H1 (cell line): ENCODE measurements around the gene PLCB3. TPM values are rescaled to one million over a fixed set of nuclear protein-coding genes. Genes with fewer than 3 reads are reported as not detected.

Experiments used
- CTCF ChIA-PET: fragments of 300-600 bp; sonication (Branson Sonifier 250); formaldehyde crosslinking; loops from one replicate; lab custom pipeline; 2021; ENCODE audit not compliant: partially characterized antibody; lab: Charles Lee
- POLR2A ChIA-PET: fragments of 300-600 bp; sonication (Branson Sonifier 250); formaldehyde crosslinking; loops from one replicate; lab custom pipeline; 2021; ENCODE audit warnings: inconsistent platforms; ENCODE audit not compliant: partially characterized antibody; lab: Charles Lee
- DNase-seq, 2 experiments: peaks; one replicate each; pipeline versions ENCODE4 v3.0.0 to v3.0.0-alpha.2; 2010 to 2022; ENCODE audit warnings: low spot score in 2 of 2, low read depth in 1 of 2, mixed read lengths in 1 of 2
- FAIRE-seq: peaks from 2 replicates; lab custom pipeline; 2011; peaks lifted over from hg19 to GRCh38; lab: Jason Lieb, UNC
- H2AFZ ChIP-seq: 2 replicates; pipeline ENCODE4 v1.8.1; 2012; ENCODE audit warnings: low read length, inconsistent platforms
- H2AK5ac ChIP-seq: 2 replicates; pipeline ENCODE4 v1.6.1; 2013; ENCODE audit warnings: low read depth, low read length
- H2BK120ac ChIP-seq: replicated peaks from 2 replicates; pipeline ENCODE3; 2013; ENCODE audit warnings: low read depth, low read length, inconsistent platforms
- H2BK12ac ChIP-seq: 2 replicates; pipeline ENCODE4 v1.6.1; 2013; ENCODE audit warnings: low read depth, low read length
- H2BK15ac ChIP-seq: 2 replicates; pipeline ENCODE4 v1.6.1; 2013; ENCODE audit warnings: low read length
- H2BK20ac ChIP-seq: 2 replicates; pipeline ENCODE4 v1.6.1; 2013; ENCODE audit warnings: low read length
- H2BK5ac ChIP-seq: 2 replicates; pipeline ENCODE4 v1.6.1; 2013; ENCODE audit warnings: low read depth, low read length
- H3K14ac ChIP-seq: 2 replicates; pipeline ENCODE4 v1.6.1; 2013; ENCODE audit warnings: inconsistent platforms; ENCODE audit not compliant: insufficient read length
- H3K18ac ChIP-seq: 2 replicates; pipeline ENCODE4 v1.6.1; 2013; ENCODE audit warnings: low read length; ENCODE audit errors: extremely low read depth
- H3K23ac ChIP-seq: 2 replicates; pipeline ENCODE4 v1.6.1; 2013; ENCODE audit warnings: inconsistent platforms; ENCODE audit not compliant: insufficient read length
- H3K23me2 ChIP-seq: 2 replicates; pipeline ENCODE4 v1.6.1; 2013; ENCODE audit warnings: low read depth, low read length
- H3K27ac ChIP-seq: 2 replicates; pipeline ENCODE4 v1.6.1; 2011; ENCODE audit warnings: low read depth, low read length, inconsistent platforms
- H3K27me3 ChIP-seq, 4 experiments: replicated peaks in 1 of 4; 1 replicate in 1 of 4; 2 replicates in 3 of 4; pipeline versions ENCODE4 v1.6.1 to v1.8.1; 2011 to 2013; ENCODE audit warnings: low read length in 3 of 4, mild to moderate bottlenecking in 3 of 4, inconsistent platforms in 2 of 4, mixed read lengths in 2 of 4, moderate library complexity in 1 of 4; ENCODE audit not compliant: control insufficient read depth in 3 of 4, insufficient read depth in 3 of 4; ENCODE audit errors: extremely low read depth in 1 of 4
- H3K36me3 ChIP-seq, 4 experiments: 2 replicates each; pipeline versions ENCODE4 v1.6.1 to v1.8.1; 2011 to 2013; ENCODE audit warnings: mild to moderate bottlenecking in 4 of 4, low read length in 3 of 4, moderate library complexity in 2 of 4, control low read depth in 1 of 4, inconsistent platforms in 1 of 4; ENCODE audit not compliant: insufficient read depth in 4 of 4, control insufficient read depth in 2 of 4
- H3K4ac ChIP-seq: replicated peaks from 2 replicates; pipeline ENCODE3; 2013; ENCODE audit warnings: low read length, low read depth, mixed read lengths, inconsistent platforms; ENCODE audit not compliant: insufficient read length
- H3K4me1 ChIP-seq, 4 experiments: replicated peaks in 1 of 4; 1 replicate in 1 of 4; 2 replicates in 3 of 4; pipeline versions ENCODE4 v1.6.1 to v1.8.1; 2011 to 2013; ENCODE audit warnings: low read length in 3 of 4, inconsistent platforms in 2 of 4, mixed read lengths in 1 of 4; ENCODE audit not compliant: insufficient read depth in 4 of 4, control insufficient read depth in 3 of 4
- H3K4me2 ChIP-seq, 2 experiments: 2 replicates each; pipeline versions ENCODE4 v1.6.1 to v1.8.1; 2011 to 2013; ENCODE audit warnings: low read depth in 2 of 2, low read length in 2 of 2, control low read depth in 1 of 2, inconsistent platforms in 1 of 2, mild to moderate bottlenecking in 1 of 2; ENCODE audit not compliant: insufficient read depth in 1 of 2
- H3K4me3 ChIP-seq, 4 experiments: fragments of 200-600, 300-600 bp in 1 of 4; sonication (generic), shearing (Covaris generic), sonication (Bioruptor Twin) in 1 of 4; 2 replicates each; pipeline versions ENCODE4 v1.5.1 to v1.8.1; 2011 to 2016; ENCODE audit warnings: low read length in 4 of 4, low read depth in 3 of 4, control low read depth in 2 of 4, inconsistent platforms in 2 of 4, mild to moderate bottlenecking in 2 of 4, mixed read lengths in 1 of 4, moderate library complexity in 1 of 4; ENCODE audit not compliant: insufficient read depth in 2 of 4; ENCODE audit errors: extremely low read depth in 1 of 4
- H3K56ac ChIP-seq: replicated peaks from 2 replicates; pipeline ENCODE3; 2013; ENCODE audit warnings: low read depth, mild to moderate bottlenecking, mixed read lengths, low read length, inconsistent platforms; ENCODE audit not compliant: insufficient read length
- H3K79me1 ChIP-seq: 2 replicates; pipeline ENCODE4 v1.6.1; 2013; ENCODE audit warnings: low read depth, low read length, control low read depth
- H3K79me2 ChIP-seq, 2 experiments: 2 replicates each; pipeline versions ENCODE4 v1.6.1 to v1.8.1; 2012 to 2013; ENCODE audit warnings: low read length in 2 of 2, mild to moderate bottlenecking in 2 of 2, inconsistent platforms in 1 of 2; ENCODE audit not compliant: insufficient read depth in 2 of 2, control insufficient read depth in 1 of 2
- H3K9ac ChIP-seq, 4 experiments: replicated peaks in 1 of 4; 1 replicate in 1 of 4; 2 replicates in 3 of 4; pipeline versions ENCODE4 v1.6.1 to v1.8.1; 2011 to 2013; ENCODE audit warnings: low read depth in 3 of 4, low read length in 3 of 4, control low read depth in 2 of 4, mild to moderate bottlenecking in 2 of 4, moderate library complexity in 2 of 4, inconsistent platforms in 1 of 4; ENCODE audit errors: extremely low read depth in 1 of 4
- H3K9me3 ChIP-seq, 2 experiments: 2 replicates each; pipeline versions ENCODE4 v1.6.1 to v1.8.1; 2012 to 2013; ENCODE audit warnings: mild to moderate bottlenecking in 2 of 2, moderate library complexity in 2 of 2, control low read depth in 1 of 2, inconsistent platforms in 1 of 2, low read depth in 1 of 2, low read length in 1 of 2, mixed read lengths in 1 of 2; ENCODE audit not compliant: insufficient read depth in 2 of 2
- H4K20me1 ChIP-seq, 2 experiments: replicated peaks in 1 of 2; 2 replicates each; pipeline versions ENCODE3 to v1.8.1; 2011 to 2013; ENCODE audit warnings: inconsistent platforms in 2 of 2, low read length in 2 of 2, mild to moderate bottlenecking in 1 of 2; ENCODE audit not compliant: insufficient read depth in 2 of 2, control insufficient read depth in 1 of 2
- H4K5ac ChIP-seq: 2 replicates; pipeline ENCODE4 v1.6.1; 2013; ENCODE audit warnings: low read length, low read depth, mixed read lengths, inconsistent platforms; ENCODE audit not compliant: insufficient read length
- H4K8ac ChIP-seq: 2 replicates; pipeline ENCODE4 v1.8.0; 2013; ENCODE audit warnings: mild to moderate bottlenecking, moderate library complexity, low read length, inconsistent platforms; ENCODE audit not compliant: insufficient read depth; ENCODE audit errors: extremely low read depth
- H4K91ac ChIP-seq: replicated peaks from 2 replicates; pipeline ENCODE3; 2013; ENCODE audit warnings: low read length, mixed read lengths, inconsistent platforms; ENCODE audit not compliant: insufficient read length
- ASH2L ChIP-seq: fragments of 200-600, 300-600 bp; sonication (generic); IDR thresholded peaks from one replicate; pipeline ENCODE4 v1.7.1; 2017; ENCODE audit warnings: low read length
- BCL11A ChIP-seq, 2 experiments: IDR thresholded peaks; one replicate each; pipeline ENCODE4 v1.6.1; 2011; ENCODE audit warnings: low read depth in 2 of 2, low read length in 2 of 2, mild to moderate bottlenecking in 2 of 2
- CTBP2 ChIP-seq: IDR thresholded peaks from 2 replicates; pipeline ENCODE4 v1.7.0; 2011; ENCODE audit warnings: borderline replicate concordance, mild to moderate bottlenecking, moderate library complexity, mixed read lengths, low read length; ENCODE audit not compliant: insufficient read depth, insufficient read length
- CTCF ChIP-seq, 3 experiments: IDR thresholded peaks; 1 replicate in 2 of 3; 2 replicates in 1 of 3; pipeline versions ENCODE4 v1.5.1 to v1.6.1; 2011; ENCODE audit warnings: low read length in 3 of 3, mild to moderate bottlenecking in 3 of 3, inconsistent platforms in 2 of 3, low read depth in 1 of 3, moderate library complexity in 1 of 3; ENCODE audit not compliant: insufficient read depth in 1 of 3; ENCODE audit errors: control extremely low read depth in 1 of 3
- PHF8 ChIP-seq: fragments of 200-600 bp; sonication (generic); conservative IDR thresholded peaks from 2 replicates; pipeline ENCODE4 v1.7.1; 2012; ENCODE audit warnings: low read depth, mild to moderate bottlenecking, inconsistent platforms, low read length, moderate library complexity
- SIX5 ChIP-seq: IDR thresholded peaks from 2 replicates; pipeline ENCODE4 v1.6.1; 2011; ENCODE audit warnings: mild to moderate bottlenecking, low read depth, low read length
- TAF7 ChIP-seq: optimal IDR thresholded peaks from 2 replicates; pipeline ENCODE3; 2011; ENCODE audit warnings: low read depth, mild to moderate bottlenecking, inconsistent platforms, low read length, moderate library complexity, borderline replicate concordance
- TCF12 ChIP-seq: IDR thresholded peaks from 2 replicates; pipeline ENCODE4 v1.6.1; 2011; ENCODE audit warnings: low read depth, mild to moderate bottlenecking, low read length
- WGBS, 2 experiments: shearing (Covaris generic) in 1 of 2; methylation state at CpG; one replicate each; pipeline versions ENCODE4 v1.1.6 to v1.1.7; 2013 to 2015; ENCODE audit warnings: low lambda C conversion rate in 2 of 2, mixed read lengths in 2 of 2, inconsistent platforms in 1 of 2, low coverage in 1 of 2, missing lambda C conversion rate in 1 of 2; ENCODE audit not compliant: insufficient replicate concordance in 2 of 2, insufficient coverage in 1 of 2, insufficient read length in 1 of 2; ENCODE audit errors: extremely low coverage in 1 of 2, missing lambda C conversion rate in 1 of 2; 5-methylcytosine and 5-hydroxymethylcytosine counted together
- polyA plus RNA-seq, 7 experiments: library from polyadenylated mRNA; depleted of rRNA in 3 of 7; stranded (reverse) in 5 of 7; unstranded in 2 of 7; fragments of >200 nt in 5 of 7; fragments of 200-250 nt in 2 of 7; gene quantifications; 1 replicate in 5 of 7; 2 replicates in 1 of 7; 4 replicates in 1 of 7; pipeline versions ENCODE4 v1.2.1 to v1.2.3, GENCODE V29; 2011 to 2013; ENCODE audit warnings: missing spikeins in 2 of 7, mixed read lengths in 2 of 7
- total RNA-seq: library from RNA; stranded (reverse); fragmentation: NEBNext Ultra II Directional; extraction: Animal tissue kit (Norgen Biotek cat#: 25700); gene quantifications from 2 replicates; pipeline ENCODE4 v1.2.1, GENCODE V29; 2021

PLCB3 gene
- total and polyA plus RNA-seq, 2 of the 8 experiments (the other 6 are each of a cell fraction or from before 2014, with no cell fraction given): 47.2 to 104 TPM

GRCh38 chr11:64296830-64297698, 45.7 kb downstream of the PLCB3 start:
- peaks cover 78 to 99% (median 90%) of the 10 kb centered on the region in 4 experiments for H3K27me3 ChIP-seq
- H2BK12ac ChIP-seq: peak overlapping the region; percentile 60; the same call in 1 of the 2 replicates
- peak overlapping the region; percentile 65 for H4K91ac ChIP-seq
- WGBS, 2 experiments: 26% methylated on average over 31 of the region's 34 CpGs; no CpG with 5 or more reads in 1 of the 2 experiments
- peak overlapping the region; percentile 61; the same call in 1 of the 2 replicates for H2BK20ac ChIP-seq
- ChIA-PET CTCF (interaction anchor here (0.8 to 2.6 kb wide), 7 partner anchors 12 to 279 kb away, joined by 3 to 10 read pairs (median 3); partner anchors contain the start of genes BAD, GPR137 and TRMT112), POLR2A (interaction anchor here (0.5 to 1.9 kb wide), 10 partner anchors 12 to 65 kb away, joined by 3 to 14 read pairs (median 4); partner anchors contain the start of genes BAD, GPR137, PRDX5 and TRMT112)
- no peak overlapping the region for H3K27ac ChIP-seq
- H3K9me3 ChIP-seq: no peaks in the 10 kb centered on the region; a peak in 1 of 4 replicates
- no peak overlapping the region for H3K4ac ChIP-seq
- H3K4me1 ChIP-seq: peaks cover 0 to 27% (median 14%) of the 10 kb centered on the region in 4 experiments; a peak in 5 of 7 replicates
- no peak overlapping the region for H4K5ac ChIP-seq
- peak overlapping the region in 2 of 4 experiments; percentile 6 to 47; a peak in 3 of 8 replicates for H3K4me3 ChIP-seq
- H2BK120ac ChIP-seq: no peak overlapping the region
- no peaks in the 10 kb centered on the region for H3K79me1 ChIP-seq
- peak overlapping the region; percentile 57 to 63 for H3K4me2 ChIP-seq
- H3K14ac ChIP-seq: no peak overlapping the region
- no peak overlapping the region for H3K18ac ChIP-seq
- no peak overlapping the region for H2BK15ac ChIP-seq
- H3K23ac ChIP-seq: no peak overlapping the region
- H2AFZ ChIP-seq: no peak overlapping the region; the same call in 1 of the 2 replicates
- peaks cover 0 to 17% of the 10 kb centered on the region in 2 experiments for H4K20me1 ChIP-seq
- no peak overlapping the region for H3K56ac ChIP-seq
- H4K8ac ChIP-seq: no peak overlapping the region
- peaks cover 0 to 4% (median 0%) of the 10 kb centered on the region in 4 experiments; a peak in 1 of 8 replicates for H3K36me3 ChIP-seq
- H3K23me2 ChIP-seq: peaks cover 7% of the 10 kb centered on the region; the same call in 1 of the 2 replicates
- H2AK5ac ChIP-seq: no peak overlapping the region; the same call in 1 of the 2 replicates
- DNase-seq (peak in 1 of 2 experiments; percentile 67), FAIRE-seq (no peak)
- H3K79me2 ChIP-seq: no peaks in the 10 kb centered on the region
- no peak overlapping the region for H2BK5ac ChIP-seq
- H3K9ac ChIP-seq: no peak overlapping the region
- no peak for TF ChIP-seq PHF8
- TF ChIP-seq BCL11A (IDR thresholded peaks at IDR 0.05; ENCODE audit: low read depth in 2 of 2, low read length in 2 of 2): no peak
- TF ChIP-seq CTCF (IDR thresholded peaks at IDR 0.05; ENCODE audit: control extremely low read depth in 1 of 3, insufficient read depth in 1 of 3, low read depth in 1 of 3, low read length in 3 of 3): no peak
- TF ChIP-seq CTBP2: no peak
- TF ChIP-seq TAF7: no peak
- no peak for TF ChIP-seq TCF12
- no peak for TF ChIP-seq SIX5
- peak; percentile 16 for TF ChIP-seq ASH2L
